Skin epidermis (tissue), 12 donors: ENCODE results near the gene MYO10.
"Not testable (repeated sequence)": the region's sequence is repeated elsewhere in the genome, so short reads cannot be mapped to it uniquely, and the experiment has no call there.

ENCODE experiments used
- H3K27ac ChIP-seq, 21 experiments: fragments of 200-600 bp; sonication (generic) in 11 of 21; one replicate each; pipeline ENCODE4 v1.5.0; 2020; ENCODE audit warnings: mild to moderate bottlenecking in 3 of 21, inconsistent platforms in 2 of 21, moderate library complexity in 2 of 21
- H3K4me3 ChIP-seq, 7 experiments: fragments of 200-600 bp; sonication (generic) in 2 of 7; one replicate each; pipeline ENCODE4 v1.5.0; 2020; ENCODE audit warnings: inconsistent platforms in 2 of 7, mild to moderate bottlenecking in 2 of 7, moderate library complexity in 1 of 7

The MYO10 gene

GRCh38 chr5:16894236-16895057 lies 41.6 kb downstream of the MYO10 start:
- H3K27ac ChIP-seq: peak overlapping the region in 3 of 21 experiments; percentile 11 to 41 (median 17)
- no peak overlapping the region for H3K4me3 ChIP-seq

GRCh38 chr5:16891033-16891432 lies 45.1 kb downstream of the MYO10 start:
- Histone ChIP-seq H3K4me3 (no peak overlapping the region), H3K27ac (no peak overlapping the region)

GRCh38 chr5:16889972-16890519 lies 46.0 kb downstream of the MYO10 start:
- H3K27ac ChIP-seq: no peak overlapping the region
- H3K4me3 ChIP-seq: no peak overlapping the region

GRCh38 chr5:16889203-16889971 lies 46.7 kb downstream of the MYO10 start:
- Histone ChIP-seq H3K4me3 (no peak overlapping the region), H3K27ac (no peak overlapping the region)

- Histone ChIP-seq H3K27ac (no peak overlapping the region), H3K4me3 (no peak overlapping the region)
Observed at GRCh38 chr5:16888694-16889124, 47.4 kb downstream of the MYO10 start.

GRCh38 chr5:16886793-16887345 lies 49.2 kb downstream of the MYO10 start:
- H3K4me3 ChIP-seq: no peak overlapping the region
- peak overlapping the region in 4 of 21 experiments; percentile 15 to 28 (median 23) for H3K27ac ChIP-seq

GRCh38 chr5:16886366-16886736 lies 49.7 kb downstream of the MYO10 start:
- Histone ChIP-seq H3K27ac (peak overlapping the region in 3 of 21 experiments; percentile 15 to 28 (median 28)), H3K4me3 (no peak overlapping the region)

GRCh38 chr5:16885635-16886365 lies 50.3 kb downstream of the MYO10 start:
- peak overlapping the region in 8 of 21 experiments; percentile 10 to 52 (median 30) for H3K27ac ChIP-seq
- H3K4me3 ChIP-seq: no peak overlapping the region

GRCh38 chr5:16884595-16884994 lies 51.5 kb downstream of the MYO10 start:
- Histone ChIP-seq H3K4me3 (no peak overlapping the region), H3K27ac (peak overlapping the region in 1 of 21 experiments; percentile 6)

- Histone ChIP-seq H3K4me3 (no peak overlapping the region), H3K27ac (no peak overlapping the region)
Observed at GRCh38 chr5:16883806-16884205, 52.3 kb downstream of the MYO10 start.

GRCh38 chr5:16883176-16883575 lies 52.9 kb downstream of the MYO10 start:
- no peak overlapping the region for H3K27ac ChIP-seq

GRCh38 chr5:16881251-16881650 lies 54.8 kb downstream of the MYO10 start:
- Histone ChIP-seq H3K4me3 (no peak overlapping the region), H3K27ac (no peak overlapping the region)

More at GRCh38 chr5:16883176-16883575, 52.9 kb downstream of the MYO10 start:
- H3K4me3 ChIP-seq: no peak overlapping the region

- no peak overlapping the region for H3K27ac ChIP-seq
- H3K4me3 ChIP-seq: no peak overlapping the region
Observed at GRCh38 chr5:16880547-16880946, 55.5 kb downstream of the MYO10 start.

- no peak overlapping the region for H3K4me3 ChIP-seq
- no peak overlapping the region for H3K27ac ChIP-seq
Observed at GRCh38 chr5:16879650-16880049, 56.4 kb downstream of the MYO10 start.

- H3K27ac ChIP-seq: no peak overlapping the region
Observed at GRCh38 chr5:16879191-16879590, 56.9 kb downstream of the MYO10 start.

GRCh38 chr5:16877267-16877935 lies 58.7 kb downstream of the MYO10 start:
- H3K4me3 ChIP-seq: no peak overlapping the region
- H3K27ac ChIP-seq: no peak overlapping the region

More at GRCh38 chr5:16879191-16879590, 56.9 kb downstream of the MYO10 start:
- H3K4me3 ChIP-seq: no peak overlapping the region

- not testable (repeated sequence) for H3K4me3 ChIP-seq, H3K27ac ChIP-seq
Observed at GRCh38 chr5:16874424-16874823, 61.7 kb downstream of the MYO10 start.

- Histone ChIP-seq H3K27ac (peak overlapping the region in 4 of 21 experiments; percentile 28 to 51 (median 36)), H3K4me3 (no peak overlapping the region)
Observed at GRCh38 chr5:16871746-16872339, 64.2 kb downstream of the MYO10 start.

GRCh38 chr5:16870878-16871277 lies 65.2 kb downstream of the MYO10 start:
- Histone ChIP-seq H3K4me3 (no peak overlapping the region), H3K27ac (peak overlapping the region in 4 of 21 experiments; percentile 33 to 63 (median 49))
